Fibroblast of pulmonary artery (primary cell): ENCODE results near the gene GPAM.

Source experiments
- DNase-seq: peaks from one replicate; pipeline ENCODE4 v3.0.0-alpha.2; 2010; ENCODE audit warnings: low read depth
- H3K4me3 ChIP-seq: replicated peaks from 2 replicates; pipeline ENCODE4 v1.5.1; 2011; ENCODE audit warnings: low read depth, mild to moderate bottlenecking, control low read depth, low read length, moderate library complexity
- TF ChIP-seq, protein P1 (sequence below): IDR thresholded peaks from 2 replicates; pipeline ENCODE4 v1.5.1; 2011; ENCODE audit warnings: mild to moderate bottlenecking, control low read depth, low read length, inconsistent platforms; ENCODE audit errors: missing control alignments

GPAM gene

GRCh38 chr10:112136486-112137153, 46.9 kb downstream of the GPAM start:
- DNase-seq, result no peak
- TF ChIP-seq, protein P1, sequence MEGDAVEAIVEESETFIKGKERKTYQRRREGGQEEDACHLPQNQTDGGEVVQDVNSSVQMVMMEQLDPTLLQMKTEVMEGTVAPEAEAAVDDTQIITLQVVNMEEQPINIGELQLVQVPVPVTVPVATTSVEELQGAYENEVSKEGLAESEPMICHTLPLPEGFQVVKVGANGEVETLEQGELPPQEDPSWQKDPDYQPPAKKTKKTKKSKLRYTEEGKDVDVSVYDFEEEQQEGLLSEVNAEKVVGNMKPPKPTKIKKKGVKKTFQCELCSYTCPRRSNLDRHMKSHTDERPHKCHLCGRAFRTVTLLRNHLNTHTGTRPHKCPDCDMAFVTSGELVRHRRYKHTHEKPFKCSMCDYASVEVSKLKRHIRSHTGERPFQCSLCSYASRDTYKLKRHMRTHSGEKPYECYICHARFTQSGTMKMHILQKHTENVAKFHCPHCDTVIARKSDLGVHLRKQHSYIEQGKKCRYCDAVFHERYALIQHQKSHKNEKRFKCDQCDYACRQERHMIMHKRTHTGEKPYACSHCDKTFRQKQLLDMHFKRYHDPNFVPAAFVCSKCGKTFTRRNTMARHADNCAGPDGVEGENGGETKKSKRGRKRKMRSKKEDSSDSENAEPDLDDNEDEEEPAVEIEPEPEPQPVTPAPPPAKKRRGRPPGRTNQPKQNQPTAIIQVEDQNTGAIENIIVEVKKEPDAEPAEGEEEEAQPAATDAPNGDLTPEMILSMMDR, result no peak
- no peak overlapping the region for H3K4me3 ChIP-seq

DNA sequence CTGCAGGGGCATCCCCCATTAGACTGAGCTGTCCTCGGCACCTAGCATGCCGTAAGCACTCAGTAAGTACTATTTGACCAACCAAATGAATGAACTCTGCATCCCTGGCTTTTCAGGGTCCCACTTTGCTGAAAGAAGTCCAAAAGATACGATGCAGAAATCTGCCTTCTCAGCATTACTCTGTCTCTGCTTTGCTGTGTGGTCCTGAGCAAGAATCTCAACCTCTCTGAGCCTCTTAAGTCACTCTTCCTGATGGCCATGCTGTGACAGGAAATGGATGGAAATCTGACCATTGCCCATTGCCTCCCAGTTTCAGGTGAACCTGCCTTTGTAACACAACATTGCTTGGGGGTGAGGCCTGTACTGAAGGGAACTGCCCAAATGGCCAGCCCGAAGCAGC, 48.0 kb downstream of the GPAM start:
- TF ChIP-seq, protein P1, result no peak
- no peak overlapping the region for H3K4me3 ChIP-seq
- no peak for DNase-seq

GRCh38 chr10:112132435-112132834, 51.1 kb downstream of the GPAM start:
- no peak for DNase-seq
- no peak overlapping the region for H3K4me3 ChIP-seq
- TF ChIP-seq, protein P1, result no peak

DNA sequence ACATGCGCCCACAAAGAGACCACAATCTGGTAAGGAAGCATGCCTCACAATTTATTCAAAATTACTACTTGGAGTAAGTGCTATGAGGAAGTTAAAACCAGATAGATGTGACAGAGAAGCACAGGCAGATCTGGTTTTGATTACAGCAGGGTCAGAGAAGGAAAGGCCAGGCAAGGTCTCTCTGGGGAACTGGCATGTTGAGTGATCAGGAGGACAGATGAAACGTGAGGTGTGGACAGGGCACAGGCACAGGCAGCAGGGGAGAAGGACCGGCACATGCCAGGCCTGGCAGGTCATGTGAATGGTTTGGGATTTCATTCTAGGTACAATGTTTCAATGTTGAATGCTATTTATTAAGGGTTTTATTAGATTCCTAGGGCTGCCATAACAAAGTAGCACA, 51.6 kb downstream of the GPAM start:
- DNase-seq, result no peak
- no peak overlapping the region for H3K4me3 ChIP-seq
- TF ChIP-seq, protein P1, result no peak

GRCh38 chr10:112131346-112131745, 52.2 kb downstream of the GPAM start:
- DNase-seq, result no peak
- no peak overlapping the region for H3K4me3 ChIP-seq
- TF ChIP-seq, protein P1, result no peak

- no peak for DNase-seq
- no peak overlapping the region for H3K4me3 ChIP-seq
- TF ChIP-seq, protein P1, result no peak
These were observed 56.7 kb downstream of the GPAM start for GRCh38 chr10:112126901-112127300.

DNA sequence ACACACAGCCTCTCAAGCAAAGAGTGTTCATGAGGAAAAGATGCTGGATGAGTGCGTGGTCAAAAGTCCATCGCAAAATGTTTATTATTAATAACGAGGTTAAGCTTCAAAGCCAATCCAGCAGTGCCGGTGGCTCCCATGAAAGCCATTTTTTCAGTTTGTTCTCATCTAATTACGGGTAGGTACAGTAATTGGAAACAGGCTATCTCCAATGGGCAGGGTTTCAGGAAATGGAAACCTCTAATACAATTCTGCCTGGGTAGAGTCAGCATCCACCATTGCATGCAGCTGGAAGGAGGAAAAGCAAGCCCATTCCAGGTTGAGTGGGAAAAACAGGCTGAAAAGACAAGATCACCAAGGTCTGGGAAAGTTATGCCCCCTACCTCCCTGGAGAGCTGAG, 57.4 kb downstream of the GPAM start:
- TF ChIP-seq, protein P1, result no peak
- no peak for DNase-seq
- no peak overlapping the region for H3K4me3 ChIP-seq
